Measurements from ENCODE around the gene TCF7L1.
"Not testable (repeated sequence)": the region's sequence is repeated elsewhere in the genome, so short reads cannot be mapped to it uniquely, and the experiment has no call there.

DNA sequence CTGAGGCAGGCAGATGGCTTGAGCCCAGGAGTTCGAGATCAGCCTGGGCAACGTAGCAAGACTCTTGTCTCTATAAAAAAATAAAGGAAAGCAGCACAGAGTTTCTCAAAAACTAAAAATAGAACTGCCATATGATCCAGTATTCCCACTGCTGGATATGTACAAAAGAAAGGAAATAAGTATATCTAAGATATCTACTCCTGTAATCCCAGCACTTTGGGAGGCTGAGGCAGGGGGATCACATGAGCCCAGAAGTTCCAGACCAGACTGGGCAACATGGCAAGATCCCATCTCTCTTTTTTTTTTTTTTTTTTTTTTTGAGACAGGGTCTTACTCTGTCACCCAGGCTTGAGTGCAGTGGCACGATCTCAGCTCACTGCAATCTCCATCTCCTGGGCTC is 196.5 kb downstream of the TCF7L1 start:
- TF ChIP-seq CEBPB (IDR thresholded peaks at IDR 0.05; ENCODE audit: borderline replicate concordance, low read depth, low read length); HMG20B (CRISPR knock-in tag; conservative IDR thresholded peaks at IDR 0.05); ZNF441 (CRISPR knock-in tag; IDR thresholded peaks at IDR 0.05; ENCODE audit: borderline replicate concordance): not testable (repeated sequence)
- TF ChIP-seq, protein P1, sequence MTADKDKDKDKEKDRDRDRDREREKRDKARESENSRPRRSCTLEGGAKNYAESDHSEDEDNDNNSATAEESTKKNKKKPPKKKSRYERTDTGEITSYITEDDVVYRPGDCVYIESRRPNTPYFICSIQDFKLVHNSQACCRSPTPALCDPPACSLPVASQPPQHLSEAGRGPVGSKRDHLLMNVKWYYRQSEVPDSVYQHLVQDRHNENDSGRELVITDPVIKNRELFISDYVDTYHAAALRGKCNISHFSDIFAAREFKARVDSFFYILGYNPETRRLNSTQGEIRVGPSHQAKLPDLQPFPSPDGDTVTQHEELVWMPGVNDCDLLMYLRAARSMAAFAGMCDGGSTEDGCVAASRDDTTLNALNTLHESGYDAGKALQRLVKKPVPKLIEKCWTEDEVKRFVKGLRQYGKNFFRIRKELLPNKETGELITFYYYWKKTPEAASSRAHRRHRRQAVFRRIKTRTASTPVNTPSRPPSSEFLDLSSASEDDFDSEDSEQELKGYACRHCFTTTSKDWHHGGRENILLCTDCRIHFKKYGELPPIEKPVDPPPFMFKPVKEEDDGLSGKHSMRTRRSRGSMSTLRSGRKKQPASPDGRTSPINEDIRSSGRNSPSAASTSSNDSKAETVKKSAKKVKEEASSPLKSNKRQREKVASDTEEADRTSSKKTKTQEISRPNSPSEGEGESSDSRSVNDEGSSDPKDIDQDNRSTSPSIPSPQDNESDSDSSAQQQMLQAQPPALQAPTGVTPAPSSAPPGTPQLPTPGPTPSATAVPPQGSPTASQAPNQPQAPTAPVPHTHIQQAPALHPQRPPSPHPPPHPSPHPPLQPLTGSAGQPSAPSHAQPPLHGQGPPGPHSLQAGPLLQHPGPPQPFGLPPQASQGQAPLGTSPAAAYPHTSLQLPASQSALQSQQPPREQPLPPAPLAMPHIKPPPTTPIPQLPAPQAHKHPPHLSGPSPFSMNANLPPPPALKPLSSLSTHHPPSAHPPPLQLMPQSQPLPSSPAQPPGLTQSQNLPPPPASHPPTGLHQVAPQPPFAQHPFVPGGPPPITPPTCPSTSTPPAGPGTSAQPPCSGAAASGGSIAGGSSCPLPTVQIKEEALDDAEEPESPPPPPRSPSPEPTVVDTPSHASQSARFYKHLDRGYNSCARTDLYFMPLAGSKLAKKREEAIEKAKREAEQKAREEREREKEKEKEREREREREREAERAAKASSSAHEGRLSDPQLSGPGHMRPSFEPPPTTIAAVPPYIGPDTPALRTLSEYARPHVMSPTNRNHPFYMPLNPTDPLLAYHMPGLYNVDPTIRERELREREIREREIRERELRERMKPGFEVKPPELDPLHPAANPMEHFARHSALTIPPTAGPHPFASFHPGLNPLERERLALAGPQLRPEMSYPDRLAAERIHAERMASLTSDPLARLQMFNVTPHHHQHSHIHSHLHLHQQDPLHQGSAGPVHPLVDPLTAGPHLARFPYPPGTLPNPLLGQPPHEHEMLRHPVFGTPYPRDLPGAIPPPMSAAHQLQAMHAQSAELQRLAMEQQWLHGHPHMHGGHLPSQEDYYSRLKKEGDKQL (CRISPR knock-in tag; IDR thresholded peaks at IDR 0.05; ENCODE audit: low read depth), result not testable (repeated sequence)
- TF ChIP-seq, protein P2, sequence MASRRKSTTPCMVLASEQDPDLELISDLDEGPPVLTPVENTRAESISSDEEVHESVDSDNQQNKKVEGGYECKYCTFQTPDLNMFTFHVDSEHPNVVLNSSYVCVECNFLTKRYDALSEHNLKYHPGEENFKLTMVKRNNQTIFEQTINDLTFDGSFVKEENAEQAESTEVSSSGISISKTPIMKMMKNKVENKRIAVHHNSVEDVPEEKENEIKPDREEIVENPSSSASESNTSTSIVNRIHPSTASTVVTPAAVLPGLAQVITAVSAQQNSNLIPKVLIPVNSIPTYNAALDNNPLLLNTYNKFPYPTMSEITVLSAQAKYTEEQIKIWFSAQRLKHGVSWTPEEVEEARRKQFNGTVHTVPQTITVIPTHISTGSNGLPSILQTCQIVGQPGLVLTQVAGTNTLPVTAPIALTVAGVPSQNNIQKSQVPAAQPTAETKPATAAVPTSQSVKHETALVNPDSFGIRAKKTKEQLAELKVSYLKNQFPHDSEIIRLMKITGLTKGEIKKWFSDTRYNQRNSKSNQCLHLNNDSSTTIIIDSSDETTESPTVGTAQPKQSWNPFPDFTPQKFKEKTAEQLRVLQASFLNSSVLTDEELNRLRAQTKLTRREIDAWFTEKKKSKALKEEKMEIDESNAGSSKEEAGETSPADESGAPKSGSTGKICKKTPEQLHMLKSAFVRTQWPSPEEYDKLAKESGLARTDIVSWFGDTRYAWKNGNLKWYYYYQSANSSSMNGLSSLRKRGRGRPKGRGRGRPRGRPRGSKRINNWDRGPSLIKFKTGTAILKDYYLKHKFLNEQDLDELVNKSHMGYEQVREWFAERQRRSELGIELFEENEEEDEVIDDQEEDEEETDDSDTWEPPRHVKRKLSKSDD (CRISPR knock-in tag; IDR thresholded peaks at IDR 0.05; ENCODE audit: low read depth), result not testable (repeated sequence)

Measured in HepG2 (cell line).